ENCODE measurements around the gene METTL26. TPM values are rescaled to one million over a fixed set of nuclear protein-coding genes. Genes with fewer than 3 reads are reported as not detected.

METTL26 gene
- total and polyA plus RNA-seq, 9 of the 15 experiments (the other 6 are each of a cell fraction or from before 2014, with no cell fraction given) = 7.3 to 262 (median 80.9) TPM

GRCh38 chr16:667780-668518, 31.8 kb upstream of the METTL26 start, which contains the start of gene RHOT2 (continued):
- TF ChIP-seq, protein P1, sequence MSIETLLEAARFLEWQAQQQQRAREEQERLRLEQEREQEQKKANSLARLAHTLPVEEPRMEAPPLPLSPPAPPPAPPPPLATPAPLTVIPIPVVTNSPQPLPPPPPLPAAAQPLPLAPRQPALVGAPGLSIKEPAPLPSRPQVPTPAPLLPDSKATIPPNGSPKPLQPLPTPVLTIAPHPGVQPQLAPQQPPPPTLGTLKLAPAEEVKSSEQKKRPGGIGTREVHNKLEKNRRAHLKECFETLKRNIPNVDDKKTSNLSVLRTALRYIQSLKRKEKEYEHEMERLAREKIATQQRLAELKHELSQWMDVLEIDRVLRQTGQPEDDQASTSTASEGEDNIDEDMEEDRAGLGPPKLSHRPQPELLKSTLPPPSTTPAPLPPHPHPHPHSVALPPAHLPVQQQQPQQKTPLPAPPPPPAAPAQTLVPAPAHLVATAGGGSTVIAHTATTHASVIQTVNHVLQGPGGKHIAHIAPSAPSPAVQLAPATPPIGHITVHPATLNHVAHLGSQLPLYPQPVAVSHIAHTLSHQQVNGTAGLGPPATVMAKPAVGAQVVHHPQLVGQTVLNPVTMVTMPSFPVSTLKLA (conservative IDR thresholded peaks at IDR 0.05) = peak; percentile 28 to 62; a peak in 2 of 4 replicates
- TF ChIP-seq ZNF175 (CRISPR knock-in tag; IDR thresholded peaks at IDR 0.05; ENCODE audit: low read depth) = no peak
- TF ChIP-seq, protein P2, sequence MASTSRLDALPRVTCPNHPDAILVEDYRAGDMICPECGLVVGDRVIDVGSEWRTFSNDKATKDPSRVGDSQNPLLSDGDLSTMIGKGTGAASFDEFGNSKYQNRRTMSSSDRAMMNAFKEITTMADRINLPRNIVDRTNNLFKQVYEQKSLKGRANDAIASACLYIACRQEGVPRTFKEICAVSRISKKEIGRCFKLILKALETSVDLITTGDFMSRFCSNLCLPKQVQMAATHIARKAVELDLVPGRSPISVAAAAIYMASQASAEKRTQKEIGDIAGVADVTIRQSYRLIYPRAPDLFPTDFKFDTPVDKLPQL (IDR thresholded peaks at IDR 0.05; ENCODE audit: extremely low read depth, insufficient read length) = no peak
- TF ChIP-seq ZNF717 (CRISPR knock-in tag; IDR thresholded peaks at IDR 0.05) = no peak
- peak in 1 of 2 experiments; percentile 40; a peak in 1 of 4 replicates for TF ChIP-seq TRIM24 (IDR thresholded peaks at IDR 0.05)
- TF ChIP-seq EWSR1 (IDR thresholded peaks at IDR 0.05; ENCODE audit: borderline replicate concordance, low read depth, partially characterized antibody) = no peak
- TF ChIP-seq ZKSCAN1 (IDR thresholded peaks at IDR 0.05; ENCODE audit: low read depth, low read length) = peak; percentile 83
- no peak for TF ChIP-seq SMARCA5 (IDR thresholded peaks at IDR 0.05)
- TF ChIP-seq NCOA1 (IDR thresholded peaks at IDR 0.05; ENCODE audit: low read depth) = no peak
- TF ChIP-seq NFYB (IDR thresholded peaks at IDR 0.05; ENCODE audit: extremely low read depth, insufficient read length) = no peak
- TF ChIP-seq ARID2 (IDR thresholded peaks at IDR 0.05) = no peak
- TF ChIP-seq, protein P3, sequence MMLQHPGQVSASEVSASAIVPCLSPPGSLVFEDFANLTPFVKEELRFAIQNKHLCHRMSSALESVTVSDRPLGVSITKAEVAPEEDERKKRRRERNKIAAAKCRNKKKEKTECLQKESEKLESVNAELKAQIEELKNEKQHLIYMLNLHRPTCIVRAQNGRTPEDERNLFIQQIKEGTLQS (IDR thresholded peaks at IDR 0.05) = no peak
- TF ChIP-seq, protein P3 (CRISPR knock-in tag; conservative IDR thresholded peaks at IDR 0.05) = no peak
